Measurements from ENCODE around the gene GTF2A1L. TPM values are rescaled to one million over a fixed set of nuclear protein-coding genes. Genes with fewer than 3 reads are reported as not detected.

The GTF2A1L gene
- total and polyA plus RNA-seq, 10 of the 15 experiments (the other 5 are each of a cell fraction or from before 2014, with no cell fraction given) = not detected

GRCh38 chr2:48711343-48711742, 93.7 kb downstream of the GTF2A1L start:
- TF ChIP-seq DPF2 (IDR thresholded peaks at IDR 0.05) (no peak), TCF7 (IDR thresholded peaks at IDR 0.05; ENCODE audit: borderline replicate concordance) (no peak), CEBPB (IDR thresholded peaks at IDR 0.05; ENCODE audit: borderline replicate concordance in 1 of 2, low read depth in 2 of 2, low read length in 2 of 2) (no peak), E2F4 (IDR thresholded peaks at IDR 0.05; ENCODE audit: low read depth, low read length) (no peak)
- no peaks in the 10 kb centered on the region for H3K79me2 ChIP-seq (ENCODE audit: control insufficient read depth, insufficient read depth, low read length)
- ChIA-PET CTCF (no interaction called here), POLR2A (no interaction called here), SMC1A (ENCODE audit: uncharacterized antibody, unreplicated experiment) (no interaction called here), RAD21 (ENCODE audit: unreplicated experiment) (no interaction called here)
- no peaks in the 10 kb centered on the region; a peak in 1 of 4 replicates for H3K27me3 ChIP-seq (replicated peaks in 1 of 2; ENCODE audit: control insufficient read depth in 2 of 2, insufficient read depth in 2 of 2, low read length in 1 of 2)
- H3K9me3 ChIP-seq (replicated peaks; ENCODE audit: control insufficient read depth, insufficient read depth, low read length) = no peaks in the 10 kb centered on the region
- 12% methylated on average over 4 of the region's 4 CpGs for WGBS (ENCODE audit: insufficient coverage, insufficient replicate concordance, low lambda C conversion rate, missing lambda C conversion rate)
- no peak overlapping the region for H3K4me3 ChIP-seq
- ATAC-seq (no peak), FAIRE-seq (no peak), DNase-seq (ENCODE audit: low read depth, low spot score) (no peak)
- H3K27ac ChIP-seq (ENCODE audit: control insufficient read depth, insufficient read depth) = no peak overlapping the region
- no peak overlapping the region for H2AFZ ChIP-seq (ENCODE audit: control insufficient read depth, low read depth, low read length)
- intact Hi-C loops (cut with micrococcal nuclease; ENCODE audit: unreplicated experiment) (no loop called here), in situ Hi-C loops (cut with MboI) (no loop called here)
- no peaks in the 10 kb centered on the region for H3K36me3 ChIP-seq (ENCODE audit: control insufficient read depth in 2 of 2, insufficient read depth in 2 of 2, low read length in 1 of 2)
- BruUV-seq (replicated peaks) = no TSS peak
- no peaks in the 10 kb centered on the region for H4K20me1 ChIP-seq (ENCODE audit: control insufficient read depth, insufficient read depth)
- H3K4me1 ChIP-seq (ENCODE audit: control insufficient read depth, insufficient read depth, low read length) = no peaks in the 10 kb centered on the region
- no peak overlapping the region for H3K4me2 ChIP-seq (ENCODE audit: control insufficient read depth, insufficient read depth)
- no peak overlapping the region for H3K9ac ChIP-seq (ENCODE audit: control insufficient read depth, insufficient read depth, low read length)

- ChIA-PET RAD21 (ENCODE audit: unreplicated experiment) (no interaction called here), SMC1A (ENCODE audit: uncharacterized antibody, unreplicated experiment) (no interaction called here), CTCF (no interaction called here), POLR2A (no interaction called here)
- DNase-seq (ENCODE audit: low read depth, low spot score) (no peak), ATAC-seq (no peak), FAIRE-seq (no peak)
- Histone ChIP-seq H2AFZ (ENCODE audit: control insufficient read depth, low read depth, low read length) (no peak overlapping the region), H3K9me3 (replicated peaks; ENCODE audit: control insufficient read depth, insufficient read depth, low read length) (no peaks in the 10 kb centered on the region), H3K27me3 (replicated peaks in 1 of 2; ENCODE audit: control insufficient read depth in 2 of 2, insufficient read depth in 2 of 2, low read length in 1 of 2) (no peaks in the 10 kb centered on the region; a peak in 1 of 4 replicates), H3K4me3 (no peak overlapping the region), H4K20me1 (ENCODE audit: control insufficient read depth, insufficient read depth) (no peaks in the 10 kb centered on the region), H3K36me3 (ENCODE audit: control insufficient read depth in 2 of 2, insufficient read depth in 2 of 2, low read length in 1 of 2) (no peaks in the 10 kb centered on the region), H3K9ac (ENCODE audit: control insufficient read depth, insufficient read depth, low read length) (no peak overlapping the region), H3K79me2 (ENCODE audit: control insufficient read depth, insufficient read depth, low read length) (no peaks in the 10 kb centered on the region), H3K27ac (ENCODE audit: control insufficient read depth, insufficient read depth) (no peak overlapping the region), H3K4me1 (ENCODE audit: control insufficient read depth, insufficient read depth, low read length) (no peaks in the 10 kb centered on the region), H3K4me2 (ENCODE audit: control insufficient read depth, insufficient read depth) (no peak overlapping the region)
- no TSS peak for BruUV-seq (replicated peaks)
- in situ Hi-C loops (cut with MboI) = no loop called here
- no peak for TF ChIP-seq KDM1A (IDR thresholded peaks at IDR 0.05; ENCODE audit: borderline replicate concordance)
- intact Hi-C loops (cut with micrococcal nuclease; ENCODE audit: unreplicated experiment) = no loop called here
- 0% methylated on average over 2 of the region's 2 CpGs for WGBS (ENCODE audit: insufficient coverage, insufficient replicate concordance, low lambda C conversion rate, missing lambda C conversion rate)
Measured at GRCh38 chr2:48712151-48712550, 94.5 kb downstream of the GTF2A1L start.
